ENCODE data around the gene DUOXA1. TPM values are rescaled to one million over a fixed set of nuclear protein-coding genes. Genes with fewer than 3 reads are reported as not detected.

Gene DUOXA1
- total and polyA plus RNA-seq, 8 donors = 0.52 to 135 (median 1.3) TPM

DNA sequence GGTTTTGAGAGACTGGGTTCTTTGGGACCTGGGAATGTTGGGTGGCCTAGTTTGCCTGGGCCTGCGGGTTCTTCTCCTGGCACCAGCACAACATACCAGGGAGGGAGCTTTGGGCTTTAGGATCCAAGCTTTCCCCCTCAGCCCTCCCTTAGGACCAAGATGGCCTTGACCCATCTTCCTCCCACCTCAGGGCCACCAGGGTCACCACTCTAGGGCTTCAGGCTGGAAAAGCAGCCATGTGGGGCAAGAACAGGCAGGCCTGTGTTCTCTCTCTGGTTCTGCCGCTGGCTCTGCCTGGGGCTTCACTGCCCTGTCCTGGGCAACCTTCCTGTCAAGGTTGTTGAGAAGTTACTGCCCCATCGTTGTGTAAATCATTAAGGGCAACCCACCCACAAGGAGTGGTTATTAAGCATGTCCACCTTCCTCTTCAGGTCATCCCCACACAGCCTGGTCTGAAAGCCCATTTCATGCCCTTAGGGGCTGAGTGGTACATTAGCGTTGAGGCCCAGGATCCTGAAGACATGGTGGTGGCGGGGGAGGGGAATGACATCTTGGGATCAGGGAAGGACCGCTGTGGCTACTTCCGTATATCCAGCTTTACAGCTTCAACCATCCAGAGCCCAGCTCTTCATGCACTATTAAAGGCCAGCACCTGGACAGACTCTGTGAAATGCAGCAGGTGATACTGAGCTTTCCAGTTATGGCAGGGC, 767 bp upstream of the DUOXA1 start:
- H3K27me3 ChIP-seq = peaks cover 28 to 81% of the 10 kb centered on the region in 2 donors
- H3K36me3 ChIP-seq = no peaks in the 10 kb centered on the region
- H3K4me3 ChIP-seq = peak overlapping the region; percentile 27 to 46
- intact Hi-C loops (cut with DNase I) = no loop called here
- DNase-seq = peak in 1 of 4 donors; percentile 32
- peaks cover 0 to 21% of the 10 kb centered on the region in 2 donors for H3K4me1 ChIP-seq
- TF ChIP-seq, protein P1, sequence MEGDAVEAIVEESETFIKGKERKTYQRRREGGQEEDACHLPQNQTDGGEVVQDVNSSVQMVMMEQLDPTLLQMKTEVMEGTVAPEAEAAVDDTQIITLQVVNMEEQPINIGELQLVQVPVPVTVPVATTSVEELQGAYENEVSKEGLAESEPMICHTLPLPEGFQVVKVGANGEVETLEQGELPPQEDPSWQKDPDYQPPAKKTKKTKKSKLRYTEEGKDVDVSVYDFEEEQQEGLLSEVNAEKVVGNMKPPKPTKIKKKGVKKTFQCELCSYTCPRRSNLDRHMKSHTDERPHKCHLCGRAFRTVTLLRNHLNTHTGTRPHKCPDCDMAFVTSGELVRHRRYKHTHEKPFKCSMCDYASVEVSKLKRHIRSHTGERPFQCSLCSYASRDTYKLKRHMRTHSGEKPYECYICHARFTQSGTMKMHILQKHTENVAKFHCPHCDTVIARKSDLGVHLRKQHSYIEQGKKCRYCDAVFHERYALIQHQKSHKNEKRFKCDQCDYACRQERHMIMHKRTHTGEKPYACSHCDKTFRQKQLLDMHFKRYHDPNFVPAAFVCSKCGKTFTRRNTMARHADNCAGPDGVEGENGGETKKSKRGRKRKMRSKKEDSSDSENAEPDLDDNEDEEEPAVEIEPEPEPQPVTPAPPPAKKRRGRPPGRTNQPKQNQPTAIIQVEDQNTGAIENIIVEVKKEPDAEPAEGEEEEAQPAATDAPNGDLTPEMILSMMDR (IDR thresholded peaks at IDR 0.05) = no peak
- H3K9me3 ChIP-seq = no peaks in the 10 kb centered on the region
- ATAC-seq = peak; percentile 2
- H3K27ac ChIP-seq = peak overlapping the region; percentile 50 to 76

DNA sequence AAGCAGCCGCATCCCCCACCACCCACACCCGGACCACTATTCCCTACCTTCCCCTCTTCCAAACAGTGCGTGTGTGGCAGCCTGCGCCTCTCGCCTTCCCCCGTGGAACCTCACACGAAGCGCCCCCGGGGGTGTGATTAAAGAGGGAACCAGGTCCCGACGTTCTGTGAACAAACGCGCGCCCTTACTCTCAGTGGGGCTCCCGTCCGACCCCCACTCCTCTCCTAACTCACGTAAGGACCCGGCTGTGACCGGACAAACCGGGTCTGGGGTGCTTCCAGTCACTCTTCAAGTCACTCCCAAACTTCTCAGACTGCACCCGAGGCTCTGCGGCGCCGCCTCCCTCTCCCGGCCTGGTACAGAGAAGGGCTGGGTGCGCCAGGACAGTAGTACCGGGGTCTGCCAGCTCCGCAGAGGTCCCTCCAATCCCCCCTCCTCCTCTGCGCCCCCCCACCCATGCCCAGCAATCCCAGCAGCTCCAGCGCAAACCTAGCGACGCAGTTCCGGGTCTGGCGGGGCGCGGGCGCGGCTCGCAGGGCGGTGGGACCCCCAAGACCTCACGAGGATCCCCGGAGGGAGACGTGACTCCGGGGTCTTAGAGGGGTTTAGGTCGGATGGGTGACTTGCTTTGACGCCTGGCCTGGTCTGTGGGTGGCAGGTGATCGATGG, 574 bp downstream of the DUOXA1 start:
- Histone ChIP-seq H3K27me3 (peaks cover 24 to 79% of the 10 kb centered on the region in 2 donors), H3K27ac (peak overlapping the region; percentile 19 to 50), H3K4me3 (peak overlapping the region; percentile 27 to 46), H3K9me3 (no peaks in the 10 kb centered on the region), H3K4me1 (peaks cover 0 to 8% of the 10 kb centered on the region in 2 donors), H3K36me3 (no peaks in the 10 kb centered on the region)
- ATAC-seq = peak; percentile 36
- DNase-seq = peak in 2 of 4 donors; percentile 21 to 31
- intact Hi-C loops (cut with DNase I) = no loop called here
- TF ChIP-seq, protein P1 (IDR thresholded peaks at IDR 0.05) = no peak

DNA sequence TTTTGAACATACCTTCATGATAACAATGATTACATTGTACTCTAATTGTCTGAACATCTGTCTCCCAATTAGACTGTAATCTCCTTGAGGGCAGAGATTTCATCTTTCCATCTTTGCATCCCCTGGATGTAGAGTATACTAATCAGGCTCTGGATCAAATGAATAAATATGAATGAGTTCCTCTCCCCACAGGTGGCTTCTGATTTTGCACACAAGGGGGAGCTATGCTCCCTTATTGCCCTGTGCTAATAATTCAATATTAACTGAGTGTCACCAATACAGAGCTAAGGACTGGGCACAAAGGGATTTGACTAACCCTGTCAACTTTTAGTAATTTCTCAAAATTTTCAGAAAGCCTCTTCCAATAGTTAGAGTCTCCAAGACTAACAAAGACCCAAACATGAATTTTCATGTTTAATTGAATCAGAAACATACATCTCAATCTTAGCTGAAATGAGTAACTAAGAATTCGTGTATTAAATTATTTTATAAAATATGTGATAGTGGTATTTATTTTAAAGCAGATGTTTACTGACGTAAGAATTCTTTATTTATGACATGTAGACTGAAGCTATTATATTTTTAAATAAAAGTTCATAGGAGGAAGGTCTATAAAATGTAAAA, 3.0 kb downstream of the DUOXA1 start:
- Histone ChIP-seq H3K27ac (no peak overlapping the region), H3K36me3 (no peaks in the 10 kb centered on the region), H3K9me3 (no peaks in the 10 kb centered on the region), H3K27me3 (peaks cover 21 to 75% of the 10 kb centered on the region in 2 donors), H3K4me3 (no peak overlapping the region), H3K4me1 (peaks cover 0 to 12% of the 10 kb centered on the region in 2 donors)
- ATAC-seq (no peak), DNase-seq (peak in 1 of 4 donors; percentile 31)
- intact Hi-C loops (cut with DNase I) = no loop called here
- TF ChIP-seq, protein P1 (IDR thresholded peaks at IDR 0.05) = peak; percentile 51 to 62

DNA sequence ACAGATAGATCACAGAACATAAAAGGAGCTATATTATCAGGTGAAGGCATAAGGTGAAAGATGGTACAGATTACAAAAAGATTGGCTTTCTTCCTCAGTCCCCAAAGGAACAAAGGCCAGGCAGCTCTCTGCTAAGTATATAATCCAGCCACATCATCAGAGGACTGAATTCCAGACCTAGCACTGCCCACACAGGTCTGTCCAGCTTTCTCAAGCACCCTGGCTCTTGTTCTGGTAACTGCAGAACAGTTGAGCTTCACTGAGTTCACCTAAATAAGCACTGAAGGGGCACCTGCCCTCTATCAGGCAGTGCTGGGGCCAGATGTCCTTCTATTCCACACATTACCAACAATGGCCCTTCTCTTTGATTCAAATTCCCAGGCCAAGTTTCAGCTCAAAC, 6.3 kb downstream of the DUOXA1 start:
- peak in 1 of 4 donors; percentile 47 for DNase-seq
- Histone ChIP-seq H3K27ac (no peak overlapping the region), H3K4me3 (no peak overlapping the region), H3K36me3 (no peaks in the 10 kb centered on the region), H3K27me3 (peaks cover 3 to 51% of the 10 kb centered on the region in 2 donors), H3K9me3 (no peaks in the 10 kb centered on the region), H3K4me1 (peaks cover 0 to 6% of the 10 kb centered on the region in 2 donors)
- peak; percentile 75 for ATAC-seq
- TF ChIP-seq, protein P1 (IDR thresholded peaks at IDR 0.05) = no peak
- intact Hi-C loops (cut with DNase I) = no loop called here

DNA sequence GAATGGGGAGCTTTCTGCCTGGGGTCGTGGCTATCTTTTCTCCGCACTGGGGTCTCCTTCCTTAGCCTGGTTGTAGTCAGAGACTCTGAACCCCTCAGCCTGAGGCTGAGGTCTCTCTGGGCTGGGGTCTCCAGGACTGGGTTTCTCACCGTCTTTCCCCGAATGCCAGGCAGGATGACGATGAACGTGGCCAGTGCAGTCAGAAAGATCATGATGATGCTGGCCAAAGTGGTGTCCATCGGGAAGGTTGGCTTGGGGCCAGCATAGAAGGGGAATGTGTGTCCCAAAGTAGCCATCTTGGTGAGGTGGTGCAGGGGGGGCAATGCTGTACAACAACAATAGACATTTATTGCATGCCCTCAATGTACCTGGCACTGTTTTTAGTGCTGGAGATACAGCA, 7.0 kb downstream of the DUOXA1 start:
- DNase-seq = no peak
- Histone ChIP-seq H3K27me3 (peaks cover 3 to 50% of the 10 kb centered on the region in 2 donors), H3K9me3 (no peaks in the 10 kb centered on the region), H3K27ac (no peak overlapping the region), H3K4me1 (peaks cover 2 to 12% of the 10 kb centered on the region in 2 donors), H3K36me3 (no peaks in the 10 kb centered on the region), H3K4me3 (no peak overlapping the region)
- TF ChIP-seq, protein P1 (IDR thresholded peaks at IDR 0.05) = no peak
- no peak for ATAC-seq
- intact Hi-C loops (cut with DNase I) = no loop called here
